ENCODE results near the gene SLC25A36.

GRCh38 chr3:140942221-140943104 is 827 bp downstream of the SLC25A36 start:
- TF ChIP-seq GABPA (IDR thresholded peaks at IDR 0.05 in 1 of 2, conservative IDR thresholded peaks at IDR 0.05 in 1 of 2) (no peak), CTCF (IDR thresholded peaks at IDR 0.05; ENCODE audit: low read depth, low read length, missing input control) (no peak), MAX (IDR thresholded peaks at IDR 0.05) (no peak), ATF3 (IDR thresholded peaks at IDR 0.05) (no peak), JUND (IDR thresholded peaks at IDR 0.05) (no peak), HNF4A (conservative IDR thresholded peaks at IDR 0.05) (no peak), RXRA (IDR thresholded peaks at IDR 0.05) (no peak), REST (IDR thresholded peaks at IDR 0.05) (no peak), RAD21 (IDR thresholded peaks at IDR 0.05) (no peak), YY1 (IDR thresholded peaks at IDR 0.05) (peak; percentile 68), ZBTB33 (IDR thresholded peaks at IDR 0.05) (no peak)
